Heart right ventricle (tissue), 16 donors: ENCODE data around the gene TRANK1. TPM values are rescaled to one million over a fixed set of nuclear protein-coding genes. Genes with fewer than 3 reads are reported as not detected.
"Not testable (repeated sequence)": the region's sequence is repeated elsewhere in the genome, so short reads cannot be mapped to it uniquely, and the experiment has no call there.

Experiments
- ATAC-seq, 8 donors: fragments of 200-7000 bp; cut with Tn5 transposase; one replicate each; pipeline ENCODE4 v1.9.1; 2020; ENCODE audit warnings: mild to moderate bottlenecking in 8 of 8, moderate library complexity in 8 of 8, moderate number of reproducible peaks in 1 of 8
- DNase-seq, 2 donors: peaks; one replicate each; pipeline ENCODE4 v3.0.0-alpha.2; 2020
- H3K27ac ChIP-seq, 10 donors: fragments of 200-600 bp; sonication (generic) in 2 of 10; one replicate each; pipeline versions ENCODE4 v1.5.0 to v1.8.0; 2020 to 2022; ENCODE audit warnings: mild to moderate bottlenecking in 3 of 10
- H3K27me3 ChIP-seq, 7 donors: fragments of 200-600 bp; one replicate each; pipeline ENCODE4 v1.8.0; 2021 to 2022; ENCODE audit warnings: mild to moderate bottlenecking in 2 of 7
- H3K36me3 ChIP-seq, 9 donors: fragments of 200-600 bp; sonication (generic) in 1 of 9; one replicate each; pipeline versions ENCODE4 v1.5.0 to v1.8.0; 2020 to 2022; ENCODE audit warnings: mild to moderate bottlenecking in 2 of 9
- H3K4me1 ChIP-seq, 9 donors: fragments of 200-600 bp; sonication (generic) in 1 of 9; one replicate each; pipeline versions ENCODE4 v1.5.0 to v1.8.0; 2020 to 2022; ENCODE audit warnings: mild to moderate bottlenecking in 4 of 9
- H3K4me3 ChIP-seq, 10 donors: fragments of 200-600 bp; sonication (generic) in 2 of 10; one replicate each; pipeline versions ENCODE4 v1.5.0 to v1.8.0; 2020 to 2022; ENCODE audit warnings: mild to moderate bottlenecking in 7 of 10, moderate library complexity in 2 of 10
- H3K9me3 ChIP-seq, 11 donors: fragments of 200-600 bp in 10 of 11; sonication (generic) in 2 of 11; one replicate each; pipeline versions ENCODE4 v1.5.0 to v1.8.0; 2013 to 2022; ENCODE audit warnings: mild to moderate bottlenecking in 2 of 11, control low read depth in 1 of 11, moderate library complexity in 1 of 11
- WGBS, 2 donors: extraction: QIAGEN DNeasy Blood & Tissue Kit; methylation state at CpG; one replicate each; pipeline ENCODE4 v1.1.7; 2013; ENCODE audit warnings: inconsistent platforms in 1 of 2; 5-methylcytosine and 5-hydroxymethylcytosine counted together
- intact Hi-C, 10 donors: fragments of 100-400 bp; cut with DNase I; formaldehyde crosslinking; loops; one replicate each; pipeline versions ENCODE4 v1.11.1 to v1.14.2; 2022
- polyA plus RNA-seq, 2 donors: library from polyadenylated mRNA; stranded (reverse); fragments of 200-250 nt; gene quantifications; one replicate each; pipeline ENCODE4 v1.2.3, GENCODE V29; 2013
- total RNA-seq, 10 donors: library from RNA; stranded (reverse); fragmentation: NEBNext Ultra II Directional in 3 of 10; extraction: Animal tissue kit (Norgen Biotek cat#: 25700) in 3 of 10; gene quantifications; one replicate each; pipeline versions ENCODE4 v1.2.1 to v1.2.4, GENCODE V29; 2021 to 2023
- TF ChIP-seq, protein P1 (sequence below), 9 donors: fragments of 200-600 bp; sonication (generic) in 2 of 9; IDR thresholded peaks; one replicate each; pipeline versions ENCODE4 v1.5.0 to v1.8.0; 2021 to 2022; ENCODE audit warnings: antibody characterized with exemption in 9 of 9, mild to moderate bottlenecking in 5 of 9, moderate library complexity in 1 of 9
- donor health status: Arrhythmogenic right ventricular cardiomyopathy.
- donor health status: ischemic (EF 13 %, LVEDD 7.1; RV severe dilation, severe dysfunction).
- donor health status: healthy with polysubstance abuse.
- donor health status: DM: no; HTN: yes; CAD: no.
- donor health status: DM: no; HTN: no; CAD: no.
- donor health status: ischemic (EF 25% LVEDD 6.9; RV normal size, moderate dysfunction).
- donor health status: ischemic (EF 25% LVEDD 5.7; RV mildly dilated, moderate dysfunction).
- donor health status: healthy.
- donor health status: DM: yes; HTN: yes; CAD: no.
- donor health status: Ischemic cardiomyopathy.
- donor health status: ischemic (EF 35%, LVEDD 5.7; RV mildly dilated, moderate dysfunction).
- donor health status: nonischemic (EF 11% LVEDD 7.7; RV severe dilation, severe dysfunction).
- donor health status: DM: yes; HTN: yes; CAD: no.
- donor health status: PGD.
- donor health status: ischemic (EF 29% LVEDD 5.4; RV normal size, mild dysfunction).
- donor health status: nonischemic (EF 23%, LVEDD 6.1; RV moderate dilation, normal function).

TRANK1 gene
- total and polyA plus RNA-seq, 12 donors, result 1.3 to 20.8 (median 4.9) TPM

- peak; percentile 33 to 44 for DNase-seq
- 7 to 15% methylated on average over 15 of the region's 15 CpGs for WGBS, 2 donors
- Histone ChIP-seq H3K36me3 (peaks cover 0 to under 1% (median 0%) of the 10 kb centered on the region in 9 donors), H3K27ac (peak overlapping the region; percentile 35 to 87 (median 68)), H3K9me3 (no peaks in the 10 kb centered on the region), H3K4me3 (peak overlapping the region; percentile 32 to 67 (median 55)), H3K4me1 (peaks cover 4 to 70% (median 16%) of the 10 kb centered on the region in 9 donors), H3K27me3 (no peaks in the 10 kb centered on the region)
- intact Hi-C loops, result loop anchor here in 6 of 10 donors (5.0 to 10.0 kb wide), 3 partner anchors 34 to 307 kb away; no protein-coding TSS in a partner anchor
- TF ChIP-seq, protein P1, sequence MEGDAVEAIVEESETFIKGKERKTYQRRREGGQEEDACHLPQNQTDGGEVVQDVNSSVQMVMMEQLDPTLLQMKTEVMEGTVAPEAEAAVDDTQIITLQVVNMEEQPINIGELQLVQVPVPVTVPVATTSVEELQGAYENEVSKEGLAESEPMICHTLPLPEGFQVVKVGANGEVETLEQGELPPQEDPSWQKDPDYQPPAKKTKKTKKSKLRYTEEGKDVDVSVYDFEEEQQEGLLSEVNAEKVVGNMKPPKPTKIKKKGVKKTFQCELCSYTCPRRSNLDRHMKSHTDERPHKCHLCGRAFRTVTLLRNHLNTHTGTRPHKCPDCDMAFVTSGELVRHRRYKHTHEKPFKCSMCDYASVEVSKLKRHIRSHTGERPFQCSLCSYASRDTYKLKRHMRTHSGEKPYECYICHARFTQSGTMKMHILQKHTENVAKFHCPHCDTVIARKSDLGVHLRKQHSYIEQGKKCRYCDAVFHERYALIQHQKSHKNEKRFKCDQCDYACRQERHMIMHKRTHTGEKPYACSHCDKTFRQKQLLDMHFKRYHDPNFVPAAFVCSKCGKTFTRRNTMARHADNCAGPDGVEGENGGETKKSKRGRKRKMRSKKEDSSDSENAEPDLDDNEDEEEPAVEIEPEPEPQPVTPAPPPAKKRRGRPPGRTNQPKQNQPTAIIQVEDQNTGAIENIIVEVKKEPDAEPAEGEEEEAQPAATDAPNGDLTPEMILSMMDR (IDR thresholded peaks at IDR 0.05), result no peak
- peak; percentile 67 to 89 (median 76) for ATAC-seq
Observed at GRCh38 chr3:36907911-36908646, 36.8 kb downstream of the TRANK1 start.

DNA sequence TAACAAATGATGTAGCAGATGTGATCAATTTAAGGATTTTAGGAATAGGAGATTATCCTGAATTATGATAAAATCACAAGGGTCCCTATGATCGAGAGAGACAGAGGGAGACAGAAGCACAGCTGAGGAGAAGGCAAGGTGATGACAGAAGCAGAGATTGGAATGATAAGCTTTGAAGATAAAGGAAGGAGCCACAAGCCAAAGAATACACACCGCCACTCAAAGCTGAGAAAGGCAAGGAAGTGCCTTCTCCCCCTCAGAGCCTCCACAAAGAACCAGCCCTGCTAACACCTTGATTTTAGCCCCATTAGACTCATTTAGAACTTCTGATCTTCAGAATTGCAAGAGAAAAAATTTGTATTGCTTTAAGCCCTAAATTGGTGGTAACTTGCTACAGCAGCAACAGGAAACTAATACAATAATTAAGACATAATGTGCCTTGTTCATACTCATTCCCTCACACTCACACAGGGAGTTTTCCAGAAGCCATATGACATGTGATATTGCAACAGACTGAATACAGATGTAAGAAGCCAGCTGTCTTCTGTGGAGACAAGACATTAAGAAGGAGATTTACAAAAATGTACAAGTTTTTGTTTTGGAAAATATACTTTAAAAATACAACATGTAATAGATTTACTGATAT is 38.2 kb downstream of the TRANK1 start:
- Histone ChIP-seq H3K4me3 (peak overlapping the region in 1 of 10 donors; percentile 56), H3K36me3 (peaks cover 0 to 15% (median 5%) of the 10 kb centered on the region in 9 donors), H3K27me3 (no peaks in the 10 kb centered on the region), H3K27ac (peak overlapping the region in 3 of 10 donors; percentile 75 to 87 (median 86)), H3K4me1 (peaks cover 4 to 57% (median 16%) of the 10 kb centered on the region in 9 donors), H3K9me3 (no peaks in the 10 kb centered on the region)
- 71 to 84% methylated on average over 2 of the region's 2 CpGs for WGBS, 2 donors
- TF ChIP-seq, protein P1 (IDR thresholded peaks at IDR 0.05), result no peak
- ATAC-seq (peak in 1 of 8 donors; percentile 46), DNase-seq (no peak)
- intact Hi-C loops, result loop anchor here in 6 of 10 donors (5.0 to 10.0 kb wide), 3 partner anchors 36 to 308 kb away; no protein-coding TSS in a partner anchor

DNA sequence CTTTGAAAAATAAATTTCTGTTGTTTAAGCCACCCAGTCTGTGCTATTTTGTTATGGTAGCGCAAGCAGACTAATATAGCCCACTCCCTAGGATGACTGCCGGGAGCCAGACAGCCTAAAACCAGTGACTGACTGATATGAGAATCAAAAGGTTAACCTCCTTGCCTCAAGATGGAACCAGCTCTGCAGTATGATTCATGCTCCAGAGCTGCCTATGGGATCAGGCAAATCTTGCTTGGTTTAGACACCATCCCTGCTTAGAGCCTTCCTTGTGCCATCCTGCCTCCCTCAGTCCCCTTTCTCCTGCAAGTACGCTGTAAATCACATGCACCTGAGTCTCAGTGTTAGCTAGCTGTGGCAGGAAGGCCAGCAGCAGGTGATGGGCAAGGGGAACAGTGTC is 39.3 kb downstream of the TRANK1 start:
- TF ChIP-seq, protein P1 (IDR thresholded peaks at IDR 0.05), result no peak
- ATAC-seq (no peak), DNase-seq (no peak)
- Histone ChIP-seq H3K4me3 (no peak overlapping the region), H3K9me3 (no peaks in the 10 kb centered on the region), H3K4me1 (peaks cover 4 to 54% (median 16%) of the 10 kb centered on the region in 9 donors), H3K36me3 (peaks cover 0 to 22% (median 7%) of the 10 kb centered on the region in 9 donors), H3K27ac (peak overlapping the region in 1 of 10 donors; percentile 46), H3K27me3 (no peaks in the 10 kb centered on the region)
- WGBS, 2 donors, result 97 to 99% methylated on average over 3 of the region's 3 CpGs
- intact Hi-C loops, result loop anchor here in 6 of 10 donors (2.0 to 10.0 kb wide), 4 partner anchors 37 to 309 kb away; no protein-coding TSS in a partner anchor

GRCh38 chr3:36904641-36905040 is 40.2 kb downstream of the TRANK1 start:
- intact Hi-C loops, result loop anchor here in 8 of 10 donors (2.0 to 10.0 kb wide), 4 partner anchors 38 to 310 kb away; no protein-coding TSS in a partner anchor
- 64 to 66% methylated on average over 3 of the region's 3 CpGs for WGBS, 2 donors

DNA sequence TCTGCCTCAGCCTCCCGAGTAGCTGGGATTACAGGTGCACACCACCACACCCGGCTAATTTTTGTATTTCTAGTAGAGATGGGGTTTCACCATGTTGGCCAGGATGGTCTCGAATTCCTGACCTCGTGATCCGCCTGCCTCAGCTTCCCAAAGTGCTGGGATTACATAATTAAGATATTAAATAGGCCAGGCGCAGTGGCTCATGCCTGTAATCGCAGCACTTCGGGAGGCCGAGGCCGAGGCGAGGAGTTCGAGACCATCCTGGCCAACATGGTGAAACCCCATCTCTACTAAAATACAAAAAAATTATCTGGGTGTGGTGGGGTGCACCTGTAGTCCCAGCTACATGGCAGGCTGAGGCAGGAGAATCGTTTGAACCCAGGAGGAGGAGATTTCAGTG is 40.8 kb downstream of the TRANK1 start:
- peaks cover 0 to 33% (median 7%) of the 10 kb centered on the region in 9 donors for H3K36me3 ChIP-seq
- not testable (repeated sequence) for H3K27ac ChIP-seq, DNase-seq, H3K9me3 ChIP-seq, ATAC-seq, H3K4me3 ChIP-seq, H3K27me3 ChIP-seq
- intact Hi-C loops, result loop anchor here in 4 of 10 donors (2.0 to 10.0 kb wide), 3 partner anchors 53 to 311 kb away; no protein-coding TSS in a partner anchor
- peaks cover 4 to 50% (median 16%) of the 10 kb centered on the region in 9 donors for H3K4me1 ChIP-seq
- 97% methylated on average over 13 of the region's 13 CpGs for WGBS, 2 donors

More at GRCh38 chr3:36904641-36905040, 40.2 kb downstream of the TRANK1 start:
- H3K9me3 ChIP-seq, result no peaks in the 10 kb centered on the region
- peaks cover 4 to 54% (median 16%) of the 10 kb centered on the region in 9 donors for H3K4me1 ChIP-seq
- H3K36me3 ChIP-seq, result peaks cover 0 to 28% (median 7%) of the 10 kb centered on the region in 9 donors
- no peaks in the 10 kb centered on the region for H3K27me3 ChIP-seq
- H3K27ac ChIP-seq, result no peak overlapping the region
- ATAC-seq, result peak; percentile 69 to 85 (median 74)
- DNase-seq, result no peak
- no peak overlapping the region for H3K4me3 ChIP-seq
- TF ChIP-seq, protein P1 (IDR thresholded peaks at IDR 0.05), result peak; percentile 24 to 70 (median 52)
